C4-2B (cell line): ENCODE results near the gene LHX2.

Experiments
- H3K27ac ChIP-seq: fragments of 450-650 bp; 2 replicates; pipeline ENCODE4 v1.5.1; 2017
- CTCF ChIP-seq: fragments of 450-650 bp; conservative IDR thresholded peaks from 2 replicates; pipeline ENCODE4 v1.5.1; 2017; ENCODE audit warnings: mild to moderate bottlenecking
- ZFX ChIP-seq: fragments of 450-650 bp; IDR thresholded peaks from 2 replicates; pipeline ENCODE4 v1.6.1; 2017

The LHX2 gene

GRCh38 chr9:124047251-124047672, 35.7 kb downstream of the LHX2 start:
- no peak overlapping the region for H3K27ac ChIP-seq
- no peak for TF ChIP-seq ZFX
- no peak for TF ChIP-seq CTCF

- TF ChIP-seq ZFX, result no peak
Measured at GRCh38 chr9:124050955-124051354, 39.4 kb downstream of the LHX2 start.

GRCh38 chr9:124052401-124052800, 40.8 kb downstream of the LHX2 start:
- TF ChIP-seq ZFX, result no peak
- TF ChIP-seq CTCF, result no peak
- no peak overlapping the region for H3K27ac ChIP-seq

More at GRCh38 chr9:124050955-124051354, 39.4 kb downstream of the LHX2 start:
- no peak overlapping the region for H3K27ac ChIP-seq

- H3K27ac ChIP-seq, result no peak overlapping the region
- TF ChIP-seq ZFX (no peak), CTCF (no peak)
Measured at GRCh38 chr9:124054582-124055227, 43.1 kb downstream of the LHX2 start.

GRCh38 chr9:124060844-124061605, 49.5 kb downstream of the LHX2 start:
- TF ChIP-seq CTCF (no peak), ZFX (no peak)
- H3K27ac ChIP-seq, result no peak overlapping the region

- no peak; the same call in 1 of the 2 replicates for TF ChIP-seq CTCF
- no peak for TF ChIP-seq ZFX
- no peak overlapping the region for H3K27ac ChIP-seq
Measured at GRCh38 chr9:124062172-124062571, 50.6 kb downstream of the LHX2 start.

GRCh38 chr9:124066783-124067577, 55.4 kb downstream of the LHX2 start:
- TF ChIP-seq CTCF (no peak), ZFX (no peak)
- H3K27ac ChIP-seq, result no peak overlapping the region
